ENCODE data around the gene REXO4. TPM values are rescaled to one million over a fixed set of nuclear protein-coding genes. Genes with fewer than 3 reads are reported as not detected.
"Not testable (repeated sequence)": the region's sequence is repeated elsewhere in the genome, so short reads cannot be mapped to it uniquely, and the experiment has no call there.

Gene REXO4
- total RNA-seq, 1 donor from 2014 or later: 7.9 TPM

- no peak for DNase-seq (ENCODE audit: low spot score)
Observed at GRCh38 chr9:133421615-133422542, 4.1 kb upstream of the REXO4 start, which contains the start of gene ADAMTS13. TSS of gene ADAMTS13 (plus strand) at chr9:133422367. CDS start at chr9:133422444, 77 bp downstream.

GRCh38 chr9:133420392-133420827 lies 2.6 kb upstream of the REXO4 start:
- DNase-seq (ENCODE audit: low spot score): no peak

GRCh38 chr9:133419005-133419404 lies 1.2 kb upstream of the REXO4 start:
- DNase-seq (ENCODE audit: low spot score): no peak

- no peak for DNase-seq (ENCODE audit: low spot score)
Observed at GRCh38 chr9:133415170-133415569, 2.6 kb downstream of the REXO4 start.

DNA sequence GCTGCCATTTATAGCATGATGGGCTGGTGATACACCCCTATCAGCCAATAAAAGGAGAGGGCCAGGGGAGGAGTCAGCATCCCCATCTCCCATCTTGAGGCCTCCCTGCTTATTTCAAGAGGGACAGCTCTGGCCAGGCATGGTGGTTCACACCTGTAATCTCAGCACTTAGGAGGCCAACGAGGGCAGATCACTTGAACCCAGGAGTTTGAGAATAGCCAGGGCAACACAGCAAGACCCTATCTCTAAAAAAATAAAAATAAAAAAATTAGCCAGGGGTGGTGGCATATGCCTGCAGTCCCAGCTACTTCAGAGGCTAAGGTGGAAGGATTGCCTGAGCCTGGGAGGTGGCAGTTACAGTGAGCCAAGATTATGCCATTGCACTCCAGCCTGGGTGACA lies 9.8 kb downstream of the REXO4 start:
- no peak for DNase-seq (ENCODE audit: low spot score)

DNA sequence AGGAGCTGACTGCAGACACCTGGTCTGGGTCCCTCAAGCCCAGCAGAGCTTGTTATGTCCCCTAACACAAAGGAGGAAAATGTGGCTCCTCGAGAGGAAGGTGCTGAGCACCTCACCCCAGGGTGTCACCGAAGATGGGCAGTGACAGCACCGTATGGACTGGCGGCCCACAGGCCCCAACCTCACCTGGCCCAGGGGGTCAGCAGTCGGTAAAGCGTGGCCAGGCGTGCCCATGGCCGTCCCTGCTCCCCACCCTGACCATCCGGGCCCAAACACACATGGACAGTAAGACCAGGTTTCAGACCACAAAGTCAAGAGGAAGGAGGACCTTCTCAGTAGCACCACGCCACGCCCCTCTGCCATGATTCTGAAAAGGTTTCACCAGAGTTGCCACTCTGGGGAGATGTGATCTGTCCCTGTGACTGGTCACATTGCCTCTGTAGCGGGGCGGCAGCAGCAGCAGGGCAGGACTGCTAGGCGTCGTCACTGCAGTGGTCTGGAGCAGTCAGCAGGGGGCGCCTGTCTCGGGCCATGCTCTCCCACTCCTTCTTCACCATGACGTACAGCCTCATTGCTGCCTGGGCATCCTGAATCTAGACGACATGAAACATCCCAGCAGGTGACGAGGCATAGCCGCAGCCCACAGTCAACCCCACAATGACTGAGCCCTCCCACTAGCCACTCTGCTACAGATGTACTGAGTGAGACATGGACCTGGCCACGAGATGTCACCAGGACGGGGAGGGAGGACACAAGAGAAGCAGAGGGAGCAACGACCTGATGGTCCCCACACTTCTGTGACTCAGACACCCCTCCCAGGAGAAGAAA lies 11.1 kb downstream of the REXO4 start:
- peak; percentile 59 for DNase-seq (ENCODE audit: low spot score)

DNA sequence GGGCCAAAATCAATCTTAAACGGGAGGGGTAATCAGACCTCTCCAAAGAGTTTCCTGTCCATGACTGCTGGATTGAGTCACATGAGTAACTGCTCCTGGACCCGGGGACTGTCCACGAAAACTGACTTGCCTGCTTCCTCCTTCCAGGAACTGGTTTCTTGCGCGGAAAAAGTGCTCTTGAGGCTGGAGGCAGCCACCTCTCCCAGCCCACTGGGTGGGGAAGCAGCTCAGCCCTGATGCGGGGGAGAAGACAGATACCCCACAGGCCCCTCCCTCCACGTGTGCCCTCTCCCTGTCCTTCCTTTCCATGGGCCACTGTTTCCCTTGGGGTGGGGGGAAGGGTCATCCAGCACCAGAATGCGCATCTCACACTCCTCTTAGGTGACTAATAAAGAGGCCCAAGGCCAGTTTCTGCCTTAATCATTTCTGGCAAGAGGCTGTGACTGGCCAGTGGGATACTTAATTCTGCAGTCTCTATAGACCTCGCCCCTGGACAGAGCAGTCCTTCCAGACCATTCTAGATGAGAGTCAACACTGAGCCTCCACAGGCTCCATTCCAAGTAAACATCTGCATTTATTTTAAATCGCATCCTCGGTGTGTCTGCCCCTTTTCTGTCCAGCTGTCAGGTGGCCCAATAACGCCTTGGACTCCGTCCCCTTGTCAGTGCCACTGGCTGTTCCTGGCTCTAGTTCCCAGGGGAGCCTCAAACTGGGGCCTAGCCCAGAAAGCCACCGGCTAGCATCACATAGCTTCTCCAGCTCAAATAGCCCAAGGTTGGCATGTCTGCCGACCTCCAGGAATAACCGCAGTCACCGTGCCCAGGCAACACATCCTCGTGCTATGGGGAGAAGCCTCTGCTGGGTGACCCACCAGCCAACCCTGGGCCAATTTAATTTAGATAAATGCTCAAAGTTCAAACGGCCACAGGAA lies 12.0 kb downstream of the REXO4 start:
- DNase-seq (ENCODE audit: low spot score): no peak

GRCh38 chr9:133404454-133405002 lies 13.3 kb downstream of the REXO4 start:
- no peak for DNase-seq (ENCODE audit: low spot score)

- no peak for DNase-seq (ENCODE audit: low spot score)
Observed at GRCh38 chr9:133403766-133404453, 13.9 kb downstream of the REXO4 start.

- no peak for DNase-seq (ENCODE audit: low spot score)
Observed at GRCh38 chr9:133402689-133403088, 15.1 kb downstream of the REXO4 start.

DNA sequence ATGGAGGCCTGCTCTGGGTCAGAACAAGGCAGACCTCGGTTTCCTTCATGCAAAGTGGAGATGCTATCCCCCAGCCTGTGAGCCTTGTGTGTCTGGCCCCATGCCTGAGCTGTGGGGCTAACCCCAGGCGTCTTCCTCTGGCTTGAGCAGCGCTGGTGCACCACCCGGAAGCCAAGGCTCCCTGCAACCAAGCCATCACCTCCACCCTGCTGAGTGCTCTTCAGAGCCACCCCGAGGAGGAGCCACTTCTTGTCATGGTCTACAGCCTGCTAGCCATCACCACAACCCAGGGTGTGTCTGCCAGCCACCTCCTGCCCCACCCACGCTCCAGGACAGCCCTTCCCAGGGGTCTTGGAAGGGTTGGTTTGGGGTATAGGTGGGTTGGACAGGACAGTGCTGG lies 16.2 kb downstream of the REXO4 start:
- no peak for DNase-seq (ENCODE audit: low spot score)

DNA sequence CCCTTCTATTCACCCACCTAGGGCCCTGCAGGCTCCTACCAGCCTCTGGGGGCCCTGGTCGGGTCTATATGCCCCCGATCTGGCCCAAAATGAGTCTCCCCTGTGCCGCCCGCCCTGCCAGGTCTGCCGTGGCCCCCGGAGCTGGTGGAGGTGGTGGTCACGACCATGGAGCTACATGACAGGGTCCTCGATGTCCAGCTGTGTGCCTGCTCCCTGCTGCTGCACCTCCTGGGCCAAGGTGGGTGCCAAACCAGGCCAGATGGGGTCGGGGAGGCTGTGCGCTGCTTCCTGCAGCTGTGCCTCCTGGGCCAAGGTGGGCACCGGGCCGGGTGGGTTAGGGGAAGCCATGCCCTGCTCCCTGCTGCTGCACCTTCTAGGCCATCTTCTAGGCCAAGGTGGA lies 17.5 kb downstream of the REXO4 start:
- DNase-seq (ENCODE audit: low spot score): no peak

GRCh38 chr9:133397895-133398294 lies 19.9 kb downstream of the REXO4 start:
- no peak for DNase-seq (ENCODE audit: low spot score)

DNA sequence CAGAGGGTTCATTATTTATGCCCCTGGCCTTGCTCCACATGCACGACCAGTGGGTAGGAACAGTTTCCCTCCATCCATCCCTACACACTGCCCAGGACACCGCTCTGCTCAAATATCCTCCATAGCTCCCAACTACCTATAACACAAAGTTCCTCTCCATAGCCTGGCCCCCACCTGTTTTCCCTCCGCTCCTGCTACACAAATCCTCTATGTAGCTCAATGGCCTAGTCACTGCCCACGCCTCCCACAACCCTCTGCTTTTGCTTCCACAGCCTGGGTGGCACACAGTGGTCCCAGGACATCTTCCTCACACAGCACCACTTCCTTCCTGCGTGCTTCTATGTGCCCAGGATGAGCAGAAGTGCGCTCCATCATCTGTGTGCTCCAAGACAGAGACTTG lies 20.4 kb downstream of the REXO4 start:
- DNase-seq (ENCODE audit: low spot score): no peak

- DNase-seq (ENCODE audit: low spot score): no peak
Observed at GRCh38 chr9:133396952-133397351, 20.9 kb downstream of the REXO4 start.

- DNase-seq (ENCODE audit: low spot score): no peak
Observed at GRCh38 chr9:133394687-133395271, 23.0 kb downstream of the REXO4 start.

DNA sequence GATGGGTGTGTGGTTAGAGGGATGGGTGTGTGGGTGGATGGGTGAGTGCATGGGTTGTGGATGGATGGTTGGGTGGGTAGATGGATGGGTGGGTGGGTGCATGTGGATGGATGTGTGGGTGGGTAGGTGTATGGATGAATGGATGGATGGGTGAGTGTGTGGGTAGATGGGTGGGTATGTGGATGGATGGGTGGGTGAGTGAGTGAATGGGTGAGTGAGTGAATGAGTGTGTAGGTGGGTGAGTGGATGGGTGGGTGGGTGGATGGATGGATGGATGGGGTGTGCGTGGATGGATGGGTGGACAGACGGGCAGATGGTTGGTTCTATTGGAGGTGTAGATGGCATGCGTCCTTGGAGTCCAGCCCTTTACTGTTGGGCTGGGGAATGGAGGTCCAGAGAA lies 24.4 kb downstream of the REXO4 start:
- DNase-seq (ENCODE audit: low spot score): no peak

DNA sequence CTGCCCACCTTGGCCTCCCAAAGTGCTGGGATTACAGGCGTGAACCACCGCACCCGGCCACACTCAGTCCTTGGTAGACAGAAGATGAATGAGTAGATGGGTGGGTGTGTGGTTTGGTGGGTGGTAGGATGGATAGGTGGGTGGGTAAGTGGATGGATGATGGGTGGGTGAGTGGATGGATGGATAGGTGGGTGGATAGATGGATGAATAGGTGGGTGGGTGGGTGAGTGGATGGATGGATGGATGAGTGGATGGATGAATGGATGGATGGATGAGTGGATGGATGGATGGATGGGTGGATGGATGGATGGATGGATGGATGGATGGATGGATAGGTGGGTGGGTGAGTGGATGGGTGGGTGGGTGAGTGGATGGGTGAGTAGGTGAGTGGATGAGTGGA lies 25.5 kb downstream of the REXO4 start:
- DNase-seq (ENCODE audit: low spot score): not testable (repeated sequence)

DNA sequence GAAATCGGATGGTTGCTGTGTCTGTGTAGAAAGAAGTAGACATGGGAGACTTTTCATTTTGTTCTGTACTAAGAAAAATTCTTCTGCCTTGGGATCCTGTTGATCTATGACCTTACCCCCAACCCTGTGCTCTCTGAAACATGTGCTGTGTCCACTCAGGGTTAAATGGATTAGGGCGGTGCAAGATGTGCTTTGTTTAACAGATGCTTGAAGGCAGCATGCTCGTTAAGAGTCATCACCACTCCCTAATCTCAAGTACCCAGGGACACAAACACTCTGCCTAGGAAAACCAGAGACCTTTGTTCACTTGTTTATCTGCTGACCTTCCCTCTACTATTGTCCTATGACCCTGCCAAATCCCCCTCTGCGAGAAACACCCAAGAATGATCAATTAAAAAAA lies 26.4 kb downstream of the REXO4 start:
- not testable (repeated sequence) for DNase-seq (ENCODE audit: low spot score)

- DNase-seq (ENCODE audit: low spot score): no peak
Observed at GRCh38 chr9:133390713-133391112, 27.1 kb downstream of the REXO4 start.
